SIG-M5 treated with dmso at 0.1 percent for 504 hours (cell line): ENCODE data around the gene OCLN.
"Not testable (repeated sequence)": the region's sequence is repeated elsewhere in the genome, so short reads cannot be mapped to it uniquely, and the experiment has no call there.

Experiments used
- DNase-seq: peaks from one replicate; lab custom pipeline; 2025; ENCODE audit not compliant: unreplicated experiment; lab: John Stamatoyannopoulos, UW

The OCLN gene

DNA sequence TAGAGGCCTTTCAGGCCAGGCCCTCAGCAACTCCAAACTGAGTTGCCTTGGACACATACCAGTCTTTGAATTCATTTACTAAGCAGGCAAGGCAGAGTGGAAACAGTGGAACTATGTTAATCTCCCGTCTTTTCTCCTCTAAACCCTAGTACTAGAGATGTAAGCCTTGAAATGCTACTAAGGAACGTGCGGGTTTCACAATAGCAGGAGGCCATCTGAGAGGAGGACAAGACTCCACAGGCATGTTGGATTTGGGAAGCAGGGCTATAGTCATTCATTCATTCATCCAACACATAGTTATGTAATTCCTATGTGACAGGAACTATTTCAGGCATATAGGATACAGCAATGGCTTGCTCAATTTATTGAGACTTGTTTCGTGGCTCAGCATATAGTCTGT, 3.3 kb upstream of the OCLN start:
- no peak for DNase-seq

DNA sequence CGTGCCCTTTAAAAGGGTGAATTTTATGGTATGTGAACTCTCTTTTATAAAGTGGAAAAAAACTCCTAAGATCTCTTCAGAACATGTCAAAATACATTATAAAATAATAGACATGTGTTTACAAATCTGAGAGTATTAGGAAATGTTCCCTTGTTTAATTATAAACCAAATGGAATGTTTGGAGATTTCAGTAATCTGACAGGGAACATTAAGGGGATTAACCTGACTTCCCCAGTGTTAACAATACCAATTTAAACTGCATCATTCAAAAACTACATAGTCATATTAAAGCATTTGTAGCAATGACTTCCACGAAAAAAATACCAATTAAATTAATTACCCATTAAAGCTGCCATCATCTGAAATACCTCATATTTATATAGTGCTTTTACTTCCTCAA, 1.6 kb upstream of the OCLN start:
- DNase-seq, result no peak

DNA sequence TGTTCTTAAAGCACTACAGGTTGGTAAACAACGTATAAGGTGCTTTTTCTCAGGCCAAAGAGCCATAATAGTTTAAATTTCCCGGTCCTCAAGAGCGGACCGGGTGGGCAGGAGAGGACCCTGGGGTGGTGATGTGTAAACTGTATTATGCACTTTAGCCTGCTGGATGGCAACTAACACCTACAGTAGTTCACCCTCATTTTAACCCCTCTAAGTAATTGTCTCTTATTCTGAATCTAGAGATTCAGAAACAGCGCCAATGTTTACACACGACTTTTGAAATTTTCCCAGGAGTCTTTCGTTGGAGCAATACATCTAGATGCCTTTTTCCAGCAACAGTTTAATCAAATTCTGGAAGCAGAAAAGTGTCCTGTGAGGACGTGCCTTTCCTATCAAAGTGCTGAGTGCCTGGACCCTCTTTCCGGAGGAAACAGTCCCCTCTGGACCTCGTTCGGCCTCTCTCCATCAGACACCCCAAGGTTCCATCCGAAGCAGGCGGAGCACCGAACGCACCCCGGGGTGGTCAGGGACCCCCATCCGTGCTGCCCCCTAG, 676 bp upstream of the OCLN start:
- DNase-seq, result no peak

DNA sequence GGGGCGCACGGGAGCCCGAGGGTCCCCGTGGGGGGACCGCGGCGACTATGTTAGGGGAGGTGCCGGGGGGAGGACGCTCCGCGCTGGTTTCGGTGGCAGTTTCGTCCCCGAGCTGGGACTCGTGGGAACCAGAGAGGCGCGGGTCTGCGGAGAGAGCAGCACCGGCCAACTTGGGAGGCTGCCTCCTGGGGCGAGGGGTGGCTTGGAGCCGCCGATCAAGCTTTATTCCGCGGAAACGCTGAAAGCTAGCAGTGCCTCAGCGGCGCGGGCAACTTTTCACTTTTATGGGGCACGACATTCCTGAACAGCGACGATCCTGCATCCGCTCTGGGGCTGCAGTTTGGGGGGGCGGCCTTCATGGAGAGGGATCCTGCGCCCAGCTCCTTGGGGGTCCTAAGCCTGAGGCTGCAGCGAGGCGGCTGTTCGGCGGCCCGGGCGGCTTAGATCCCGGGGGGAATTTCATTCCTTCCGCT, 369 bp downstream of the OCLN start:
- DNase-seq, result no peak

DNA sequence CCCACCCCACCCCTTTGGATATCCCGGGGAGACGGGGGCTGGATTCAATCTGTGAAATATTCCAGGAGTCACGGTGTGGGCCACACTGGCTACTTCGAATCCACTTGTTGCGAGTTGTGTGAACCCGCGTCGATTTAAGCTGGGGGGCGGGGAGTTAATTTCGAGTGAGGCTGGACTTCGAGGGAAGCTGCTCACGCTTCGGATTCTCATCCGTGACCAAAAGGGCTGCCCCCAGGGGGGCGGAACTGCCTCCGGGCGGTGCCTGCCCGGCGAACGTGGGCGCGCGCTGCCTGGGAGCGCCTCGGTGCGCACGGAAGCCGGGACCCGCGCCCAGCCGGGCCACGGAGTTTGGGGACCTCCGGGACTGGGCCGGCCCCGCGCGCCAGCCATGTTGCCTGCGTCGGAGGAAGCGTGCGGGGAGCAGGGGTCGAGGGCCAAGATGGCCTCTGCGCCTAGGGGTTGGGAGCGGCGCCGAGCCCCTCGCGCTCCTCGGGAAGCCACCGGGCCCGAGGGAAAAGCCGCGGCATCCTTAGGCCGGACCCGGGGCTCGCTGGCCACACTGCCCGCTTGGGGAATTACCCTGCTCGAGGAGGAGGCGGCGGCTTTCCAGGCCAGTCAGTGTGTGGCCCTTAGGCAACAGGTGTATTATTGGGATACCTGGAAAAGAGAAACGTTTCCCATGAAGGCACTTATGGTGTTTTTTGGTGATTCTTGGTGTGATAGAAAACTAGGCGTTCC, 975 bp downstream of the OCLN start:
- DNase-seq, result peak; percentile 24

DNA sequence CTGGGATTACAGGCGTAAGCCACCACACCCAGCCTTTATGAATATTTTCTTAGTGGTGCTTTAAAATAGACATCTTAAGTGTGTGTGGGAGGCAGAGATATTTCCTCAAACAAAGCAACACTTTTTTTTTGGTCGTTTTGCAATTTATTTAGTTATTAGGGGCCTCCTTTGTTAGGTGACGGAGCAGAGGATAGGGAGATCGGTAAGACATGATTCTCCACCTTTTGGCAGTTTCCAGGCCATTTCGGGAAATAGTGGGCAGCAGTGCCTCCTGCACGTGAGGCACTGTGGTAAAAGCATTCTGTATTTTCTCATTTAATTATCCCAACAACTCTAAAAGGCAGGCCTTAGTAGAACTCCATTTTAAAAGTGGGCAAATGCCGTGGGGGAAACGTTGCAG, 1.9 kb downstream of the OCLN start:
- no peak for DNase-seq

DNA sequence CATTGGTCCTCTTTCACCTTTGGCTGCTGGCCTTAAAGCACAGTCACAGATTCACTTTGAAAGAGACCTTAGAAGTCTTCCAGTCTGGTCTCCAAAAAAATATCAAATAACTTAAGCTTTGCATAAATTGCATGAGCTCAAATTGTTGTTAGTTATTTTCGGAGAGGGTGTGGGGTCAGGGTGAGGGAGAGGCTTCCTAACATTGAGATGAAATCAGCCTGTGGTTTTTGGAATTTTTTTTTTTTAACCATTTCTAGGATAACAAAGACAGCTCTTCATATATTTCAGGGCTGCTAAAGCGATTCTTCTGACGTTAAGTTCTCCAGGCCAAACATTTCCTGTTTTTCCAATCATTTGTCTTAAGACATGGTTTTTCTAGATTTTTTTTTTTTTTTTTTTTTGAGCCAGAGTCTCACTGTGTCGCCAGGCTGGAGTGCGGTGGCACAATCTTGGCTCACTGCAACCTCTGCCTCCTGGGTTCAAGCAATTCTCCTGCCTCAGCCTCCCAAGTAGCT, 4.5 kb downstream of the OCLN start:
- DNase-seq, result no peak

DNA sequence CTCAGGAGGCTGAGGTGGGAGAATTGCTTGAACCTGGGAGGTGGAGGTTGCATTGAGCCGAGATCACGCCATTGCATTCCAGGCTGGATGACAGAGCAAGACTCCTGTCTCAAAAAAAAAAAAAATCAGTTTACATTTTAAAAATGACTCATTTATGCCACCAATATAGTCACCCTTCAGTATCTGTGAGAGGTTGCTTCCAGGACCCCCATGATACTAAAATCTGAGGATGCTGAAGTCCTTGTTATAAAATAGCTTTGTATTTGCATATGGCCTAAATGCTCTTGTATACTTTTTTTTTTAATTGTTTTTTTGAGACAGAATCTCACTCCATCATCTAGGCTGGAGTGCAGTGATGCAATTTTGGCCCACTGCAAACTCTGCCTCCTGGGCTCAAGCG, 5.8 kb downstream of the OCLN start:
- DNase-seq, result no peak

DNA sequence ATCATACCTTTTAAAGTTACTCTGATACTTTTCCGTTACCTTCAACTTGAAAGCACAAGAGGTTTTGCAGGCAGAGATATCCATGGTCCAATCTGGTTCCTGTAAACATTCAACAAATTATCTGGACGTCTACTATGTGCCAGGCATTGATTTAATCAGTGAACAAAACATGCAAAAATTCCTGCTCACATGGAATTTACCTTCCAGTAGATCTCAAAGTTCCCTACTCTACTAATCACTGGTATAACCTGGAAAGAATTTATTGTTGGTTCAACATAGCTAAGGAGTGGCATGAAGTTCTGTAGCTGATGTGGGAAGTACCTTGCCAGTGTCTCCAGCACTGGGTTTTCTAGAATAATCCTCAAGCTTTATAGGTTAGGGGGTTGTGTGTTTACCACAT, 9.8 kb downstream of the OCLN start:
- DNase-seq, result no peak

DNA sequence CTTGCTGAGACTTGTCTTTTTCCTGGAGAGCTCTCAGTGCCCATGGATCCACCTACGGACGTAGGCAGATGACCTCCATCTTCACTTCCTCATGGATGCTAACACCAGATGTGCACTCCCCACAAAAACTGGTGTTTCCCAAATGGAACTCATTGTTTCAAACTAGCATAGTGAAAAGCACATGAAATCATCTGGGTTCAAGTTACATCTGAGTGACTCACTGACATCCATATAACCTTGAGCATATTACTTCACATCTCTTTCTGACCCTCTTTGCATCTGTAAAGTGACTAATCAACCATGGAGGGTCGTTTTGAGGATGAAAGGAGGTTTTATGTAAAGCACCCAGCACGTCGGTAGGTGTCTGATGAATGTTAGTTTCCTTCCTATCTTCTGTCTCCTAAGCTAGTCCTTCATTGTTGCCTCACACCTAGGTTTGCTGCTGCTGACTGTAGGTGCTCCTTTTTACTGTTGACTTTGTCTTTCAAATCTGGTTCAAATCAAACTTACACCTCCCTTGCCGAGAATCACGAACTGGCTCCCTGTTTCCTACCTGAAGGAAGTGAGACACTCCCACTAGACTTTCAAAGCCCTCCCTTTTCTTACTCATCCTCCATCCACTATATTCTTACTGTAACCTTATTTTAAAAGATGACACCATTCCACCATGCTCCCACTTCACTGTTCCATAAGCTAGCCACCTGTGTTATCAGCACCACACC, 10.3 kb downstream of the OCLN start:
- DNase-seq, result no peak

DNA sequence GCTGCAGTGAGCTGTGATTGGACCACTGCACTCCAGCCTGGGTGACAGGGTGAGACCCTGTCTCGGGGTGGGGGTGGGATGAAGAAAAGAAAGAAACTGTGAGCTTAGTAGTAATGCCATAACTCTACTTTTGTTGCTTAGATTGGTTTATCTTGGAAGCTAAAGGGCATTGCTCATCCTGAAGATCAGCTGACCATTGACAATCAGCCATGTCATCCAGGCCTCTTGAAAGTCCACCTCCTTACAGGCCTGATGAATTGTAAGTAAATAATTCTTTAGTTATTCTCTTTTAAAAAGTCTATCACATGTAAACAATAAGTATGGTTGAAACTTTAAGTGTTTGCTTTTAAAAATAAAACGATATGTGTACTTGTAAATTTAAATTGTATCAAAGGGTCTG, 11.4 kb downstream of the OCLN start:
- DNase-seq, result no peak

DNA sequence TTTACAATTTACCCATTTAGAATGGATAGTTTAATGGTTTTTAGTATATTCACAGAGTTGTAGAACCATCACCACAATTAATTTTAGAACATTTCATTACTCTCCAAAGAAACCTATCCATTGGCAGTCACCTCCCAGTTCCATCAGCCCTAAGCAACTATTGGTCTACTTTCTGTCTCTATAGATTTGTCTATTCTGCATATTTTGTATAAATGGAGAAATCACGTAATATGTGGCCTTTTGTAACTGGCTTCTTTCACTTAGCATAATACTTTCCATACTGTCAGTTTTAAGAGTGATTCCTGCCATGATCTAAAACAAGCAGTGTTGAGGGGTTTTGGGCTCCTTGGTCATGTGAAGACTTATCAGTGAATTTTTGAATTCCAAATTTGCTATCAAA, 12.7 kb downstream of the OCLN start:
- no peak for DNase-seq

DNA sequence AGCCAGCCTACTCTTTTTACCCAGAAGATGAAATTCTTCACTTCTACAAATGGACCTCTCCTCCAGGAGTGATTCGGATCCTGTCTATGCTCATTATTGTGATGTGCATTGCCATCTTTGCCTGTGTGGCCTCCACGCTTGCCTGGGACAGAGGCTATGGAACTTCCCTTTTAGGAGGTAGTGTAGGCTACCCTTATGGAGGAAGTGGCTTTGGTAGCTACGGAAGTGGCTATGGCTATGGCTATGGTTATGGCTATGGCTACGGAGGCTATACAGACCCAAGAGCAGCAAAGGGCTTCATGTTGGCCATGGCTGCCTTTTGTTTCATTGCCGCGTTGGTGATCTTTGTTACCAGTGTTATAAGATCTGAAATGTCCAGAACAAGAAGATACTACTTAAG, 16.6 kb downstream of the OCLN start:
- DNase-seq, result no peak

DNA sequence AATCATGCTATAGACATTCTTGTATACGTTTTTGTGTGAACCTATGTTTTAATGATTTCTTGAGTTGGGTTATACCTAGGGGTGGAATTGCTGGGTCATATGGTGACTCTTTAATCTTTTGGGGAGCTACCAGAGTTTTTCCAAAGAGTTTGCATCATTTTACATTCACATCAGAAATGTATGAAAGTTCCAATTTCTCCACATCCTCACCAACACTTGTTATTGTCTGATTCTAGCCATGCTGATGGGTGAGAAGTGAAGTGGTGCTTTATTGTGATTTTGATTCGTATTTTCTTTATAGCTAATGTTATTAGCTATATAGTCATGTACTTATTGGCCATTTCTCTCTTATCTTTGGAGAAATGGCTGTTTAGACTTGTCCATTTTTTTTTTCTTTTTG, 18.1 kb downstream of the OCLN start:
- DNase-seq, result no peak

DNA sequence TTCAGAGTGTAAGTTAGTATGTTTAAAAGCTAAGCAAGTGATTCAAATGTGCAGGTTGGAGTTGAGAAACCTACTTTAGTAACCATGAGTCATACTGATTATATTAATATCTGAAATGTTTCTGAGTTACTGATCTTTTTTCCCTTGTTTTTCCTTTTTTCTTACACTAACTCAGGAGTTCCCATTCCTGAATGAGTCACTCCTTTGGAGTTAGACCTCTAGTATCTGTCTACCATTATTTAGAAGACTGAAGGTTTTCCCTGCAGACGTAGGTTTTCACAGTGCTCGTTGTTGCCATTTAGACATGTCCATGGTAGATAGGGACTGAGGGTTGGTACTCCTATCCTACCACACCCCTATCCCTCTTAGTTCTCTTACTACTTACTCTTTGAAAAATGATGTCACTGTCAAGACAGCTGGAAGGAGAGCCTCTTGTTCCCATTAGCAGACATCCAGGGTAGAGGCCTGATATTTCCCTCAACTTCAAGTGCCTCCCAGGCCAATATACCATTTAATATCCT, 20.2 kb downstream of the OCLN start:
- DNase-seq, result no peak

DNA sequence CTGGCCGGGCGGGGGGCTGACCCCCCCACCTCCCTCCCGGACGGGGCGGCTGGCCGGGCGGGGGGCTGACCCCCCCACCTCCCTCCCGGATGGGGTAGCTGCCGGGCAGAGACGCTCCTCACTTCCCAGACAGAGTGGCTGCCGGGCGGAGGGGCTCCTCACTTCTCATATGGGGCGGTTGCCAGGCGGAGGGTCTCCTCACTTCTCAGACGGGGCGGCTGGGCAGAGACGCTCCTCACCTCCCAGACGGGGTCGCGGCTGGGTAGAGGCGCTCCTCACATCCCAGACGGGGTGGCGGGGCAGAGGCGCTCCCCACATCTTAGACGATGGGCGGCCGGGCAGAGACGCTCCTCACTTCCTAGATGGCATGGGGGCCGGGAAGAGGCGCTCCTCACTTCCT, 23.0 kb downstream of the OCLN start:
- not testable (repeated sequence) for DNase-seq

DNA sequence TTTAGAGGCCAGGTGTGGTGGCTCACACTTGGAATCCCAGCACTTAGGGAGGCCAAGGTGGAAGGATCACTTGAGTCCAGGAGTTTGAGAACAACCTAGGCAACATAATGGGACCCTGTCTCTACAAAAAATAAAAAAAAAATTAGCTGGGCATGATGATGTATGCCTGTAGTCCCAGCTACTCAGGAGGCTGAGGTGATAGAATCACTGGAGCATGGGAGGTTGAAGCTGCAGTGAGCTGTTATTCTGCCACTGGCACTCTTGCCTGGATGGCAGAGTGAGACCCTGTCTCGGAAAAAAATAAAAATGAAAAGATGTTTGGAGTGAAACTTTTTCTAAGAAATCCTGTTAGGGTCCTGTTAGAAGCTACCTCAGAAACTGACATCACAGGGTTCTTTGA, 24.2 kb downstream of the OCLN start:
- DNase-seq, result no peak

DNA sequence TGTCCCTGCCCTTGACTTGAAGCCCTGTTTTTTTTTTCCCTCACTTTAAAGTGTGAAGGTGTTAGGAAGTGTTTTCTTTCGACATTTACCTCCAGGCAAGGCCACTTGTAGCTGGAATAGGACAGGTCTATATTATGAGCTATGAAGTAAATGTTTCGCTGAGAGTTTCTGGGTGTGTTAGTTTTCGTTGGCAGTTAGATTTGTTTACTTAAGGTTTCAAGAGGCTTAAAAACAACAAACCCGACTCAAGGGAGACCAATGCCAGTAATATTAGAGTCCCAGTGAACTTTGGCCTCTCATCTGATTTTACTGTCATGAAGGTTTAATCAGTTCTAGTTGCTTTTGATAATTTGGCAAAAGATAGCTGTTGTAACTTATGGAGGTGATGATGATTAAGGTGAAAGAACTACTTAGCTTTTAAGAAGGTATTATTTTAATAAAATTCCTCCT, 25.2 kb downstream of the OCLN start:
- DNase-seq, result no peak

DNA sequence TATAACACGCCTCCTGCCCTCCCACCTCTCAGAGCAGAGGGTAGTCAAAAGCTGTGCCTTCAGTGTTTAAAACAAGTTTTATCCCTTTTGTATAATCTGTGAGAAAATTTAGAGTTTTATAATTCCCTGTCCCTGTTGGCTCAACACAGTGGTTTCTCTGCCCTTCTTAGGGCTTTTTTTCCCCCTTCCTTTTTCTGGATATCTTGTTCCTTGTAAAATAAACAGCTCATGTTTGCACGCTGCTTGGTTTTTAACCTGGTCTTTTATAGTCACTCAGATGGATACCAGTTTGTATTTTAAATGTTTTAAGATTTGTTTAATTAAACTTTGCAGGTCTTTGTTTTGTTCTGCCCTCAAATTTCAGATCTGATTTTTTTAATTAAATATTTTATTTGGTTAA, 26.7 kb downstream of the OCLN start:
- DNase-seq, result no peak

DNA sequence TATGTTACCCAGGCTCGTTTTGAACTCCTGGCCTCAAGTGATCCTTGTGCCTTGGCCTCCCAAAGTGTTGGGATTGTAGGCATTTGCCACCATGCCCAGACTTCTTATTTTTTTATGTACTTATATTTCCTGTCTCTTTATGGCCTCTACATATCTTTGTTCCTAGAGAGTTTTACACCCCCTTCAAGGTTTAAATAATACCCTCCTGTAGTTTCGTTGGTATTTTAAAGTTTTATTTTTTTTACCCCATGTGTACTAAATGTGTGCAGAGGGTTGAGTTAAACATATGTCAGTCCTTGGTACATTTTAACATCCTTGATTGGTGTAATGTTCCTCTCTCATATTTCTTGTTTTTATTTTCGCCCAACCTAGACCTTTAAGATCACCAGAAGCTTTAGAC, 29.4 kb downstream of the OCLN start:
- no peak for DNase-seq

DNA sequence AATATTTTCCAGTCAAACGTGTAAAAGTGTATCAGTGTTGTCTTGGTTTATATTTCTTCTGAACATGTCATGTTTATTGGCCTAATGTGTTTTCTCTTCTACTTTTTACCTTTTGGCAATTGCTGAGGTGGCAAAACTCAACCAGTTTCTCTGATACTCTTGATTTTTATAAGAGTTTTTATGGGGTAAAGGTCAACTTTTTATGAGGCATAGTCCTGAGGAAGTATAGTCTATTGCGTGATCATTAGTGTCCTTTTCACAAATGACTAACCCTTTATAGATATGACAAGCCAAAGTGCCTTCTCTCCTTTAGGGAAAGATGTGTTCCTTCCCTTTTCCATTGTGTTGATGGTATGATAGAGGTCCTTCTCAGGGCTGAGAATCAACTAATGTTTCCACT, 32.9 kb downstream of the OCLN start:
- no peak for DNase-seq

DNA sequence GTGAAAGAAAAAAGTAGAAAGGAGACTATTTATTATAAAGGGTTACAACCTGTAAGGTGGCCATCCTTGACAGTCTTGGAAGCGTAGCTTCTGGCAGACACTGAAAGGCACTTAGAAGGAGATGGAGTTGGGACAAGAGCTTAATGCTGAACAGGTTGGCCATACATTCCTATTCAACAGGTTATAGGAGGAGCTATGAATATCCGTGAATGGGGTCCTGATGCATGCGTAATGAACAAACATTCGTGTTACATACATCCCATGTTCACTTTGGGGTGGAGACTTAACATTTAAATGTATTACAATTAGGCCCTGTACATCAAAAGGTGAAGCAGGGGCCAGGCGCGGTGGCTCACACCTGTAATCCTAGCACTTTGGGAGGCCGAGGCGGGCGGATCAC, 34.1 kb downstream of the OCLN start:
- no peak for DNase-seq
